ENCODE measurements around the gene MATN4.
A peak's percentile ranks its signal among the peaks of the same experiment; 100 is the strongest.

Gene MATN4

DNA sequence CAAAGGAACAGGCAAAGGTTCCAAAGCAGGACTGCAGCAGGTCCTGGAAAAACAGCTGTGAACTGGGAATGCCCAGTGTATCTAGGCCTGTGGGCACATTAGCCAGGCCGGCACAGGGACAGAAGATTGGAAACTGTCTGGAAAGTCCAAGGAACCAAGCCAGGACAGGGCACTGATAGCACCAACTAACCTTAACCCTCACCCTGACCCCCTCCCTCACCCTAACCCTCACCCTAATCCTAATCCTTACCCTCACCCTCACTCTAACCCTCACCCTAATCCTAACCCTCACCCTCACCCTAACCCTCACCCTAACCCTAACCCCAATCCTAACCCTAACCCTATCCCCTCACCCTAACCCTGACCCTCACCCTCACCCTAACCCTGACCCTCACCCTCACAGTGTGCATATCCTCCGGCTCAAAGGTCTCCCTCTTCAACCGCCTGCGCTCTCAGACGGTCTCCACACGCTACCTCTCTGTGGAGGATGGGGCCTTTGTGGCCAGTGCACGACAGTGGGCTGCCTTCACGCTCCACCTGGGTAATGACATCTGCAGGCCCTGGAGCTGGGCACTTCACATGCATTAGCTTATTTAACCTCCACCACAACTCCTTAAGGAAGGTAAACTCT is 5.1 kb upstream of the MATN4 start:
- peak; percentile 20 for DNase-seq

DNA sequence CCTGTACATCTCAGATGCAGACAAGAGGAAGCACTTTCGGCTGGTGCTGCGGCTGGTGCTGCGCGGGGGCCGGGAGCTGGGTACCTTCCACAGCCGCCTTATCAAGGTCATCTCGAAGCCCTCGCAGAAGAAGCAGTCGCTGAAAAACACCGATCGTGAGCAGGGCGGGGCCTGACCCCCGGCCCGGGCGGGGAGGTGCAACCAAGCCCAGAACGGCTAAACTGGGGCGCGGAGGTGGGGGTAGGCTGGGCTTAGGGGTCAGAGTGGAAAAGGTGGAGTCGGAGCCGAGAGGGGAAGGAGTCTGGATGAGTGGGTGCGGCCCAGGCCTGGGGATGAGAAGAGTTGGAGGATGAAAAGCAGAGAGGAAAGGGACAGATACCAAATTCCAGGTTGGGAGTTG is 4.1 kb upstream of the MATN4 start:
- DNase-seq: no peak

DNA sequence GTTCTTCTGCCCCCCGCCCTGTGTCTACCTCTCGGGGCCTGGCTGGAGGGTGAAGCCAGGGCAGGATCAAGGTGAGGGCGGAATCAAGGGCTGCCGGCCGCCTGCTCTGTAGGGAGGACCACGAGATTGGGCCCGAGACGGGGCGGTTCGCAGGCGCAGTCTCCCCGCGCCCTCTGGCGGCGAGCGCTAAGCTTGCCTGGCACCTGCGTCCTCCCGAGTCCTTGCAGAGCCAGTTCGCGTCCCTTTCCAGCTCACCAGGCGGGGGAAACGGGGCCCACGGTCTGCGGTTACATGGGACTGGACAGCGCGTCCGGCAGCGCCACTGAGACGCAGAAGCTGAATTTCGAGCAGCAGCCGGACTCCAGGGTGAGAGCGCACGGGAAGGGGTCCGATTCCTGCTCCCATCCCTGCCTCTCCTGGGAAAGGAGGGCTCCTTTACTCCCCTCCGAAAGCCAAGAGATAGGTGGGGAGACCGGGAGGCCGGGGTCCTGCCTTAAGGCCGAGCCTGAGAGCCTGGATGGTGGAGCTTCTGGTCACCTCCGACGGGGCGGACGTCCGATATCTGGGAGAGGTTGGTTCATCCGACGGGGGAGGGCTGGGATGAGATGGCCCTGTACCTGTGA is 3.6 kb upstream of the MATN4 start:
- DNase-seq: no peak

DNA sequence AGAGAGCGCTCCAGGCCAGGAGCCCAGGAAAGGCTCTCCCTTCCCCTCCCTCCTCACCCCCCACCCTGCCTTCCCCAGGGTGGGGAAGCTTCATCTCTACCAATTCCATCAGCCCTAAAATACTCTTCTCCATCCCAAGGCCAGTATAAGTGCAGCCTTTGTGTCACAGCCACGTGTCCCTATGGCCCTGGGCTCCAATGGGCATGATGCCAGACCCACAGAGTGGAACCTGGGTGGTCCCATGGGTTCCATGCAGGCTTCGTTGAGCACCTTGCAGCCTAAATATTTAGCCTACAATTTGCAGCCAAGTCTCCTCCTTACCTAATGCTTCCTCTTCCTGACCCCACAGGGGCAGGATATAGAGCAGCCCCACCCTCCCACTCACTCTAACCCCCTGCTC is 976 bp upstream of the MATN4 start:
- DNase-seq: no peak

DNA sequence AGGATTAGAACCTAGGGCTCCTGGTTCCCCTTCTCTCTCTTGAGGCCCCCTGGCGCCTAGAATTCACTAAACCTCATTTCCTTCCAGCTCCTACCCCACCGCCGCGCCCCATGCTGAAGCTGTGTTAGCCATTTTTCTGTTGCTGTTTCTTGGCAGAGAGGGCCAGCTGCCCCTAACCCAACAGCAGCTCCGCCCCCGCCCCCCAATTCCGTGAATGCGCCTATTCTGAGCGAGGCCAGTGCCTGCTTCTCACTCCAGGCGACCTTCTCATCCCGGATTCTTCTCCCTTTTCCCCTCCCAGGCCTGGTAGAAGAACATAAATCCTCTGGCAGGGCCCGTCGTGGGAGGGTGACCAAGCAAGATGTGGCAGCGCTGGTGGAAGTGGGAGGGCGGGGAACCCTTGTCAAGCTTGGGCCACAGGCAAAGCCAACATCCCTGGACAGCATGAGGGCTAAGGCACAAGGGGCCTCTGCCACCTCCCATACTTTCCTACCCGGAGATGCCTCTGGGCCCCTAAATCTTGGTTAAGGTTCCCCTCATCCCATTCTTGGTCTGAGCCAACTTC is 941 bp downstream of the MATN4 start:
- DNase-seq: no peak

DNA sequence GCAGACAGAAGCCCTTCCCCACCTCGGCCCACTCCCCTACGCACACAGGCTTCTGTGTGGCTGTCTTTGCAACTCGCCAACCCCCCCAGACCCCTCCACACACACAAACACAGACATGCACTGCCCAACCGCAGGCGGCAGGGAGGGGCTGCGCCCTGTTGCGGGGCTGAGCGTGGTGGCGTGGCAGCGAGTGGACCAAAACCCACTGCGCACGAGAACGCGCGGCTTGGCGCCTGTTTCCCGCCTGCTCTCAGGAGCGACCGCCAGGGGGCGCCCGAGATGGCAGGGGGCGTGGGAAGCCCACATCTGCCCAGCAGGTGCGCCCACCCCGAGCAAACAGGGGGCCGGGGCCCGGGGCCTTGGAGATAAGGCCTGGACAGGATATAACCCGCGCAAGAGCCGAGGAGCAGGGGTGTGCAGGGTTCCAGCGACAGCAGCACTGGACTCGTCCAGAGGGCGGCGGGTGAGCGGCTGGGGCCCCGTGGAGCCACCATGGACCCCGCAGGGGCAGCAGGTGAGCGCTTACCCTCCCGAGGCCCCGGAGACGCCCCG is 1.6 kb downstream of the MATN4 start, which contains the start of gene RBPJL:
TSS of gene RBPJL (plus strand) at position 410 of the 552 bp plus-strand sequence. CDS start at position 493, 83 bp downstream.
- DNase-seq: no peak

DNA sequence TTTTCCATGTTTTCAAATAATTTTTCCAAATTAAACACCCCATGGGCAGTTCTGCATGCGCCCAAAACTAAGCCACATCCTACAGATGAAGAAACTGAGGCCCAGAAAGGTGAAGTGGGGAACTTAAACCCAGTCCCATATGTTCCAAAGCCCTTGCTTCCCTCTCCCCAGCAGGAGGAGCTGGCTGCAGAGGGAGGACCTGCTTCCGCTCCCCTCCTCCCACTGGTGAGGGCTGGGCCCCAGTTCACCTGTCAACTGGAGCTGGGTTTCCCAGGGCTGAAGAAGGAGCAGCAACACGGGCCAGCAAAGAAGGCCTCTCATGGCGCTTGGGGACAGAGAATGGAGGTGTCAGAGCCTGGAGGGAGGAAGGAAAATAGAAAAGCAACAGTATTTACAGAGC is 2.8 kb downstream of the MATN4 start:
- no peak for DNase-seq

DNA sequence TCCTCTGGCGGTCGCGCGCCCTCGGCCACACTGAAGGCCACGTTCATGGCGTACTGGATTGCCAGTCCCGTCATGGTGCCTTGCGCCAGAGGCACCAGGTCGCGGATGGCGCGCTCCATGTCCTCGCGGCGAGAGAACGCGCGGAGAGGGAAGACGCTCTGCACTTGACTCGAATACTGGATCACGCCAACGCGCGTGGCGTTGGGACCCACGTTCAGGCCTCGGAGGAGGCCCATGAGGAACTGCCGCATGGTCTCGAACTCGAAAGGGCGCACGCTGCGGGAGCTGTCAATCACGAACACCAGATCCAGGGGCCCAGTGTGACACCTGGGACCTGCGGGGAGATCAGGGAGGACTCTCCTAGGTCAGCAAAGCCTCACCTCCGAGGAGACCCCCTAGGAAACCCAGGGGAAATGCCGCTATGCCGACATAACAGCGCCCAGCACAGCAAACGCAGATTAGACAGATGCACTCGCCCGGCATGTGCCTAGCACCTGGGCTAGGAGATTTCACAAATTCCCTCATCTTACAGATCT is 3.6 kb downstream of the MATN4 start:
- no peak for DNase-seq

DNA sequence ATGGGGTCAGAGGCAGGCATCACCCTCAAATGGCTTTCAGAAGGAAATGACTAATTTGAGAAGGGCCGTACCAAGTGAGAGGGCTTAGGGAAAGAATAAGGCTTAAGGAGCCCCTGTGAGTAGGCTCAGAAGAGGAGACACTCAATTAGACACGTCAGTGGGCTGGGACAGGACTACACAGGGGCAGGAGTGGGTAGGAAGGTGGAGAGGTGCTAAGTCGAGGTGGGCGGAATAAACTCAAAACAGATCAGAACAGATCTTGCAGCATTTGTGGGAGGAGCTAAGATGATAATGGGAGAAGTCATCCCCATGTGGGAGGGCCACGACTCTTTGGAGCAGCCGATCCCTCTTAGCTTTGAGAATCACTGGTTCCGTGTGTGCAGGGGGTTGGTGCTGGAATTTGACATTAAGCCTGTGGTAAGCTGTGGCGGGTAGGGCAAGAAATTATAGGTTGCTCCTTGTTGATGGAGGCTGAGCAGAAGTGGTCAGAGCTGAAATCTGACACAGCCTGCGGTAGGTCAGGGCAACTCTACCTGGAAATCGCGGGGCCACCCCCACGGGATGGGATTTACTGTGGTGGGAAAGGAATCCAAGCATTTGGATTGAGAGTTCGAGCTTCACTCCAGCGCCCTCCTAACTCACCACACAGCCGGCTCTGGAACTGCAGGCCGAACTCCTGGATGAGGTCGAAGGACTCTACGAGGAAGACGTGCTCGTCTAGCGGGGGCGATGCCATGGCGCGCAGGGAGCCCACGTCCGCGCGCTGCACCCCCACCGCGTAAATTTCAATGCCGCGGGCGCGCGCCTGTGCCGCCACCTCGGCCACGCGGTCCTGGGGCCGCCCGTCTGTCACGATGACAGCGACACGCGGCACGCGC is 4.3 kb downstream of the MATN4 start:
- DNase-seq: no peak

DNA sequence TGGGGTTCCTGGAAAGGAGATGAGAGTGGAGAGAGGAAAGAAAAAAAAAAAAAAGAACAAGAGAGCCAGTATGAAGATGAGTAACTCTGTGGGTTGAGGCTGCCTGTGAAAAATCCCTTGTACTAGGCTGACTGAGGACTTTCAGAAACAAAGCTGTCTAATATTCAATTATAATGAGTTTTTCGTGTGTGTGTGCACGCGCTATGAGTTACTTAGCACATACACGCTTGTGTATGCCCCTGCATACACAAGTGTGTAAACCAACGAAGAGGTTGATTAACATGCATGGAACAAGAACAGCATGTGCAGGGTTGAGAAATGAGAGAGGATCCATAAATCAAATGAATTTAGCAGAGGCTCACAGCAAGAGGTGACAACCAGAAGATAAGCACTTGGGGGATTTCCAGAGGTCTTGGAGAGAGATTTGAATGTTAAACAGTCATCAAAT is 6.3 kb downstream of the MATN4 start:
- DNase-seq: no peak

DNA sequence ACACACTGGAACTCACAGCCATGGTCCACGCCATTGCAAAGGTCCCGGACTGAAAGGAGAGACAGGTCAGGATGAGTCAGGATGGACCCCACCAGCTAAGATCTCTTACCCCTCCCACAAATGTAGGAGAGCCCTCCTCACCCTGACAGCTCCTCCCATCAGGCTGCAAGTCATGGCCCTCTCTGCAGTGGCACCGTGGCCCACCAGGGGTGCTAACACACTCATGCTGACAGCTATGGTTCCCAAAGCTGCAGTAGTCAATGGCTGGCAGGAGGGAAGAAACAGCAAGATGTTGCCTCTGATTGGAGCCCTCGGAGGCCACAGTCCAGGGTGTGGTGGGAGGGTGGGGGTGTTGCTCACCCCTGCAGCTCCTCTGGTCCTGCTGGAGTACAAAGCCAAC is 7.1 kb downstream of the MATN4 start:
- DNase-seq: no peak

DNA sequence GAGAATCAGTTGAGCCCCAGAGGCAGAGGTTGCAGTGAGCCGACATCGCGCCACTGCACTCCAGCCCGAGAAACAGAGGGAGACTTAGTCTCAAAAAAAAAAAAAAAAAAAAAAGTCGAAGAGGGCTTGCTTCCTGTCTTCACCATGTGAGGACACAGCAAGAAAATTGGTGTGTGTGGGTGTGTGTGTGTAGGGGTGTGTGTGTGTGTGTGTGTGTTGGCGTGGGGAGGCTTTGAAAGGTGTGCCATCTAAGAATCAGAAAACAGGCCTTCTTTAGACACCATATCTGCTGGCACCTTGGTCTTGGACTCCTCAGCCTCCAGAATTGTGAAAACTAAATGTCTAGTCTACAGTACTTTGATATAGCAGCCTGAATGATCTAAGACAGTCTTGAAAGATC is 8.3 kb downstream of the MATN4 start:
- no peak for DNase-seq

DNA sequence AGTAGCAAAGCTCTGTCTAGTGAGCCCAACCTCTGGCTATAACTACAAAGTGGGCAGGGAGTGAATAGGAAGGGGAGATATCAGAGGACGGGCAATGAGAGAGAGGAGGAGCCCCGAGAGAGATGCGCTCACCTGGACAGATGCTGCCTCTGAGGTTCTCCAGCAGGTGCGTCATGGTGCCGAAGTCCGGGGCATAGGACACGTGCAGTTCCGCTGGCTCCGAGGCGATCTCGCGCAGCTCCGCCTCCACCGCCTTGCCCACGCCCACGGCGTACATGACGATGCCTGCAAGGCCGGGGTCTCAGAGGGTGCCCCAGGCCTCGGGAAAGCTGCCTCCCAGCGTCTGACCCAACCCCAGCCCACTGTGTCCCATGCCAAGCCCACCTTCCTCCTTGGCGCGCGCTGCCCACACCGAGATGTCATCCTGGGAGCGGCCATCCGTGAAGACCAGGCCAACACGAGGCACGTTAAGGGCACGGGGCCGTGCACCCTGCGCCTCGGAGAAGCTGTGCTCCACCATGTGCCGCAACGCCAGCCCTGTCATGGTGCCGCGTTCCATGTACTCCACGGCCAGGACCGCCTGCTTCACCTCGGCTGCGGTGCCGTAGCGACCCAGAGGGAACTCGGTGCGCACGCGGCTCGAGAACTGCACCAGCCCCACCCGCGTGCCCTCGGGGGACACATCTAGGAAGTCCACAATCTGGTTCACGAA is 10.2 kb downstream of the MATN4 start:
- no peak for DNase-seq

DNA sequence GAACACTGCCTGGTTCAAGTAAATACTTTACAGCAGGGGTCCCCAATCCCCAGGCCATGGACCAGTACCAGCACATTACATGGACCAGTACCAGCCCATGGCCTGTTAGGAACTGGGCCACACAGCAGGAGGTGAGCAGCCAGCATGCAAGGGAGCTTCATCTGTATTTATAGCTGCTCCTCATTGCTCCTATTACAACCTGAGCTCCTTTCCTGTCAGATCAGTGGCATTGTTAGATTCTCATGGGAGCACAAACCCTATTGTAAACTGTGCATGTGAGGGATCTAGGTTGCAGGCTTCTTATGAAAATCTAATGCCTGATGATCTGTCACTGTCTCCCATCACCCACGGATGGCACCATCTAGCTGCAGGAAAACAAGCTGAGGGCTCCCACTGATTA is 13.4 kb downstream of the MATN4 start:
- DNase-seq: no peak

DNA sequence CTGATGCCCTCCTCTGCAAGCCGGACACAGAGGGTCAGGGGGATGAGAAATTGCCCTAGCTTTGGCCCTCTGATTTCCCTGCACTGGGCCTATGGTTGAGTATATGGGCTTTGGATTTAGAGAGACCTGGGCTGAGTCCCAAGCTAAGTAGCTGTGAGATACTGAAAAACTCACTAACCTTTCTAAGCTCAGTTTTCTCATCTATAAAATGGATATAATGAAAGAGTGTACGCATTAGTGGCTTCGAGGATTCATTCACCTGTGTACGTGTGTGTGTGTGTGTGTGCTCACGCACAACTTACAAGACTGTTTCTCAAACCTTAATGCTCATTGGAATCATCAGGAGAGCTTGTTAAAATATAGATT is 14.1 kb downstream of the MATN4 start:
- DNase-seq: no peak

DNA sequence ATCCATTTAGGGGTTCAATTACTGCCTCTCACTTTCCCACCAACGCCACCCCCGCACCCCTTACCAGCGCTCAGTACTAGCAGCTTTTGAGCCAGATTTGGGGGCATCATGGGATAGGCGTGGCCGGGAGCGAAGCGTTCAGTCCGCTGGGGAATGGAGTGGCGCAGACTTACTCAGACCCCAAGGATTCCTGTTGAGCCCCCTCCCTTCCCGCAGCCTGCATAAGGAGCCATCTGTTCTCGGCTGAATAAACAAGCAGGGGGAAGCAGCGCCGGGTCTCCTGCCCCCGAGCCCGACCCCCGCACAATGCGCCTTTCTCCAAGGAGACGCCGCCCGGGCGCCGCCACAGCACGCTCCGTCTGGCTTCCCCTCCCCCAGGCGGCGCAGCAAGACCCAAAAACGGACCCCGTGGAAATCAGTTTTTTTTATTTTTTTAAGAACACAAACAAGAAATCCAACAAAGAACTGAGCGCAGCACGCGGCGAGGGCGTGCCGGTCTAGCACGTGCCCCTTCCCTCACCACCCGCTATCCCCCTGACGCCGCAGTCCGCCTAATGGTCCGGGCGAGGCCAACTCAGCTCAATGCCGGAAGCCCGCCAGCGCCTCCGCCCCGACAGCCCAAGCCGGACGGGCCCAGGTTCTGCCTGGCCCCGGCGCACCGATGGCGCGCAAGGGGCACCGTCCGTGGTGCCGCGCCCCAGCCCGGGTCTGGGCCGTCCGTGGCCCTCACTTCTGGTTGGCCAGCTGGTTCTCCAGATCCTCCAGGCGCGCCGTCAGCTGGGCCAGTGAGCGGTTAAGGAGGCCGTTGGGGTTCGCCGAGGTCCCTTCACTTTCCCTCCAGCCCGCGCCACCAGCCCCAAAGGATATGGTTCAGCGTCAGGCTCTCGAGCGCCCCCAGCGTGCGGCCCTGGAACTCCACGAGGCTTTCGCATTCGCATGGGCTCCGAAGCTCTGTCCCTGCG is 14.8 kb downstream of the MATN4 start:
- no peak for DNase-seq

DNA sequence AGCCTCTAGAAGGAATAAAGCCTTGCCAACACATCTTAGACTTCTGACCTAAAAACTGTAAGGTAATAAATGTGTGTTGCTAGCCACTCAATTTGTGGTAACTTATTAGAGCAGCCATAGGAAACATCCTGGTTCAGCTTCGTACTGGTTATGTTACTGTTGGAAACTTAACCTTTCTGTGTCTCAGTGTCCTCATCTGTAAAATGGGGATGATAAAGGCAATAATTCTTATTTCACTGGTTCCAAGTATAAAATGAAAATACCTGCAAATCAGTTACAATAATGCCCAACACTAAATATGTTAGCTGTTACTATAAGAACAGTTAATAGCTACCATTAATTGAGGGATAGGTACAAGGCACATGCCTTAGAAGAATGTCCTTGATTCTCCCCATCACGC is 15.8 kb downstream of the MATN4 start:
- DNase-seq: no peak

DNA sequence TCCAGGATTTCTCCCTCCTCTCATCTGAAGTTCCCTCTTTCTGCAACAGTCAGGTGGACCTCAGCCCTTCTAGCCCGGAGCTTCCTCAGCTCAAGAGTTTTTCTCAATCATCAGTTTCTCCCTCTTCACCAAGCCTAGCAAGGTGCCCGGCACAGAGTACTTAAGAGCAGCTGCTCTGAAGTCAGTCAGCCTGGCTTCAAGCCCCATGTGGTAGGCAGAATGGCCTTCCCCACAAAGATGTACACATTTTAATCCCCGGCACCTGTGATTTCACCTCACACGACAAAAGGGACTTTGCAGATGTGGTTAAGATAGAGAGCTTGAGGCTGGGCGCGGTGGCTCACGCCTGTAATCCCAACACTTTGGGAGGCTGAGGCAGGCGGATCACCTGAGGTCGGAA is 16.6 kb downstream of the MATN4 start:
- no peak for DNase-seq

DNA sequence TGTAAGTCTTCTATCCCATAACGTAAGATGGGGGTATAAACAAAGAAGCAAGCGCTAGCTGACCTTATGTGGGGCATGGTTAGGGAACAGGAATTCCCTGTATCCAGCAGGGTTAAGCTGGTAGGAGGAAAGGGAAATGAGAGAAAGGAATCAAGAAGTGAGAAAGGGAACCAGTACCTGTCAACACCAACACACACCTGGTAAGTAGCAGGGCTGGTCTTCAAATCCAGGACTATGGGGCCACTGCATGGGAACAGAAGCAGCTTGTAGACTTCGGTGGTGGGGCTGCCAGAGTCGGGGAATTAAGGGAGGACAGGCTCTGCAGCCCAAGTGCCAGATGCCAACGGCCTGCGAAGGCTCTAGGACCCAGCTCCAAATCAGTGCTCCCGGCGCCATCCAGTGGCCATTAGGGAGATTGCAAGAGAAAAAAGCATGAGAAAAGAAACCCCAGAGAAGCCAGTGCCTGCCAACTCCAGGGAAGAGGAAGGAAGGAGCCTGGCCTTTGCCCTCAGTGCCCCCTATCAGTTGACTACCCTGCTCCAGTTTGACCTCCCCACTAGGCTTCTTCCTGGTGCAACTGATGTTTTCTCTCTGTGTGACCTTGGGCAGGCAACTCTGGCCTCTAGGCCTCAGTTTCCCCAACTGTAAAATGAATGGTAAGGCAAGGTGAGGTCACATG is 17.3 kb downstream of the MATN4 start:
- DNase-seq: peak; percentile 44

DNA sequence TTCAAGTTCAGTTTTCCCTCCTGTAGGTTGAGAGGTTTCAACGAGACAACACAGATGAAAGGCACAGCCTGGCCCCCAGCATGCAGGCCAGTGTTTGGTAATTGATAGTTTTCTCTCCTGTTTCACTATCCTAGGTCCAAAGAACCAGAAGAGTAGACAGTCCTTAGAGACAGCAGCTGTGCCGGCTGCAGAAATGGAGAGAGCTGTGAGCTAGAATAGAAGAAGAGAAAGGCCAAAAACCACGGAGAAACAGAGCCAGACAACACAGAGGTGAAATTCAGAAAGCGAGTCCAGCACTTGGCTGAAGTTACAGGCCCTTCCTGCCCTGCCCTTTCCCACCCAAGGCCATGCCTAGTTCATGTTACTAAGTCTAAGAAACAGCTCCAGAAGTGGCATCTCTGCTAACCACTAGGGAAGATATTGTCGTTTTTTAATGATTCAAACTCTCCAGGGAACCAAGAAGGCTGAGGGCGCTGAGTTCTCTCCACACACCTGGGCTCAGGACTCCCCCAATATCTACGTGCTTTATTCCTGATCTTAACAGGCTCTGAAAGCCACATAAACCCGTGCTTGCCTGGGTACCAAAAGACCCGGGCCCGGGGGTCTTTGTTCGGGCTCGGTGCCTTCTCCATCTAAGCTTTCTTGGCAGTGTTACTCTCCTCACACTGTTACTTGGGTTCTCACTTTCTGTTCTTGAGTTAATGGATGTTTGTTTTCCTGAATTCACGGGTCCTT is 18.0 kb downstream of the MATN4 start:
- no peak for DNase-seq
